ENCODE measurements around the gene SETD3.

Gene SETD3

GRCh38 chr14:99512110-99512449 is 31.4 kb upstream of the SETD3 start:
- no peak overlapping the region for H3K27ac Mint-ChIP-seq

GRCh38 chr14:99511421-99512109 is 30.9 kb upstream of the SETD3 start:
- H3K4me1 Mint-ChIP-seq (ENCODE audit: low read depth), result no peaks in the 10 kb centered on the region
- peaks cover 18% of the 10 kb centered on the region for H3K36me3 Mint-ChIP-seq (ENCODE audit: low read depth)
- H3K4me3 Mint-ChIP-seq, result no peak overlapping the region
- H3K27me3 Mint-ChIP-seq (ENCODE audit: low read depth), result no peaks in the 10 kb centered on the region
- H3K9me3 Mint-ChIP-seq, result no peaks in the 10 kb centered on the region
- H3K27ac Mint-ChIP-seq, result no peak overlapping the region

More at GRCh38 chr14:99512110-99512449, 31.4 kb upstream of the SETD3 start:
- Mint-ChIP-seq H3K36me3 (ENCODE audit: low read depth) (peaks cover 14% of the 10 kb centered on the region), H3K4me3 (no peak overlapping the region), H3K9me3 (no peaks in the 10 kb centered on the region), H3K4me1 (ENCODE audit: low read depth) (no peaks in the 10 kb centered on the region), H3K27me3 (ENCODE audit: low read depth) (no peaks in the 10 kb centered on the region)

GRCh38 chr14:99510556-99511139 is 30.0 kb upstream of the SETD3 start:
- H3K4me3 Mint-ChIP-seq, result no peak overlapping the region
- no peaks in the 10 kb centered on the region for H3K27me3 Mint-ChIP-seq (ENCODE audit: low read depth)
- no peak overlapping the region for H3K27ac Mint-ChIP-seq
- no peaks in the 10 kb centered on the region for H3K9me3 Mint-ChIP-seq
- no peaks in the 10 kb centered on the region for H3K4me1 Mint-ChIP-seq (ENCODE audit: low read depth)
- peaks cover 26% of the 10 kb centered on the region for H3K36me3 Mint-ChIP-seq (ENCODE audit: low read depth)

GRCh38 chr14:99509871-99510555 is 29.4 kb upstream of the SETD3 start:
- no peak overlapping the region for H3K27ac Mint-ChIP-seq
- no peak overlapping the region for H3K4me3 Mint-ChIP-seq
- H3K4me1 Mint-ChIP-seq (ENCODE audit: low read depth), result no peaks in the 10 kb centered on the region
- no peaks in the 10 kb centered on the region for H3K27me3 Mint-ChIP-seq (ENCODE audit: low read depth)
- H3K9me3 Mint-ChIP-seq, result no peaks in the 10 kb centered on the region
- H3K36me3 Mint-ChIP-seq (ENCODE audit: low read depth), result peaks cover 30% of the 10 kb centered on the region

GRCh38 chr14:99508896-99509629 is 28.4 kb upstream of the SETD3 start:
- peaks cover 37% of the 10 kb centered on the region for H3K36me3 Mint-ChIP-seq (ENCODE audit: low read depth)

GRCh38 chr14:99507860-99508640 is 27.4 kb upstream of the SETD3 start:
- peaks cover 43% of the 10 kb centered on the region for H3K36me3 Mint-ChIP-seq (ENCODE audit: low read depth)
- H3K27me3 Mint-ChIP-seq (ENCODE audit: low read depth), result no peaks in the 10 kb centered on the region
- no peak overlapping the region for H3K27ac Mint-ChIP-seq
- H3K9me3 Mint-ChIP-seq, result no peaks in the 10 kb centered on the region
- no peak overlapping the region for H3K4me3 Mint-ChIP-seq
- no peaks in the 10 kb centered on the region for H3K4me1 Mint-ChIP-seq (ENCODE audit: low read depth)

More at GRCh38 chr14:99508896-99509629, 28.4 kb upstream of the SETD3 start:
- Mint-ChIP-seq H3K27ac (no peak overlapping the region), H3K4me3 (no peak overlapping the region), H3K9me3 (no peaks in the 10 kb centered on the region), H3K27me3 (ENCODE audit: low read depth) (no peaks in the 10 kb centered on the region), H3K4me1 (ENCODE audit: low read depth) (no peaks in the 10 kb centered on the region)

GRCh38 chr14:99506276-99506675 is 25.6 kb upstream of the SETD3 start:
- H3K9me3 Mint-ChIP-seq, result no peaks in the 10 kb centered on the region
- H3K27ac Mint-ChIP-seq, result no peak overlapping the region
- no peaks in the 10 kb centered on the region for H3K27me3 Mint-ChIP-seq (ENCODE audit: low read depth)
- H3K4me1 Mint-ChIP-seq (ENCODE audit: low read depth), result no peaks in the 10 kb centered on the region
- H3K4me3 Mint-ChIP-seq, result no peak overlapping the region
- H3K36me3 Mint-ChIP-seq (ENCODE audit: low read depth), result peaks cover 55% of the 10 kb centered on the region

GRCh38 chr14:99505089-99505488 is 24.4 kb upstream of the SETD3 start:
- Mint-ChIP-seq H3K4me1 (ENCODE audit: low read depth) (no peaks in the 10 kb centered on the region), H3K27me3 (ENCODE audit: low read depth) (no peaks in the 10 kb centered on the region), H3K27ac (no peak overlapping the region), H3K36me3 (ENCODE audit: low read depth) (peaks cover 60% of the 10 kb centered on the region), H3K9me3 (no peaks in the 10 kb centered on the region), H3K4me3 (no peak overlapping the region)

GRCh38 chr14:99503848-99504453 is 23.3 kb upstream of the SETD3 start:
- Mint-ChIP-seq H3K36me3 (ENCODE audit: low read depth) (peaks cover 58% of the 10 kb centered on the region), H3K9me3 (no peaks in the 10 kb centered on the region), H3K27me3 (ENCODE audit: low read depth) (no peaks in the 10 kb centered on the region), H3K4me1 (ENCODE audit: low read depth) (no peaks in the 10 kb centered on the region), H3K27ac (no peak overlapping the region), H3K4me3 (no peak overlapping the region)

GRCh38 chr14:99502989-99503421 is 22.3 kb upstream of the SETD3 start:
- Mint-ChIP-seq H3K4me1 (ENCODE audit: low read depth) (no peaks in the 10 kb centered on the region), H3K36me3 (ENCODE audit: low read depth) (peaks cover 55% of the 10 kb centered on the region), H3K27ac (no peak overlapping the region), H3K9me3 (no peaks in the 10 kb centered on the region), H3K27me3 (ENCODE audit: low read depth) (no peaks in the 10 kb centered on the region), H3K4me3 (no peak overlapping the region)

GRCh38 chr14:99497894-99498293 is 17.2 kb upstream of the SETD3 start:
- H3K36me3 Mint-ChIP-seq (ENCODE audit: low read depth), result peaks cover 45% of the 10 kb centered on the region
- H3K4me1 Mint-ChIP-seq (ENCODE audit: low read depth), result peaks cover 4% of the 10 kb centered on the region
- no peak overlapping the region for H3K4me3 Mint-ChIP-seq
- H3K27ac Mint-ChIP-seq, result no peak overlapping the region
- H3K9me3 Mint-ChIP-seq, result no peaks in the 10 kb centered on the region
- H3K27me3 Mint-ChIP-seq (ENCODE audit: low read depth), result no peaks in the 10 kb centered on the region

GRCh38 chr14:99497341-99497740 is 16.7 kb upstream of the SETD3 start:
- H3K4me3 Mint-ChIP-seq, result no peak overlapping the region
- H3K27ac Mint-ChIP-seq, result no peak overlapping the region
- H3K9me3 Mint-ChIP-seq, result no peaks in the 10 kb centered on the region
- no peaks in the 10 kb centered on the region for H3K27me3 Mint-ChIP-seq (ENCODE audit: low read depth)
- peaks cover 4% of the 10 kb centered on the region for H3K4me1 Mint-ChIP-seq (ENCODE audit: low read depth)
- peaks cover 41% of the 10 kb centered on the region for H3K36me3 Mint-ChIP-seq (ENCODE audit: low read depth)

- H3K27ac Mint-ChIP-seq, result no peak overlapping the region
- no peak overlapping the region for H3K4me3 Mint-ChIP-seq
- peaks cover 30% of the 10 kb centered on the region for H3K4me1 Mint-ChIP-seq (ENCODE audit: low read depth)
- H3K27me3 Mint-ChIP-seq (ENCODE audit: low read depth), result no peaks in the 10 kb centered on the region
- no peaks in the 10 kb centered on the region for H3K9me3 Mint-ChIP-seq
- H3K36me3 Mint-ChIP-seq (ENCODE audit: low read depth), result no peaks in the 10 kb centered on the region
Observed at GRCh38 chr14:99484106-99484505, 3.4 kb upstream of the SETD3 start.

- H3K27me3 Mint-ChIP-seq (ENCODE audit: low read depth), result no peaks in the 10 kb centered on the region
- peaks cover 41% of the 10 kb centered on the region for H3K4me1 Mint-ChIP-seq (ENCODE audit: low read depth)
- H3K4me3 Mint-ChIP-seq, result peak overlapping the region; percentile 96
- H3K27ac Mint-ChIP-seq, result peak overlapping the region; percentile 99
- peaks cover 3% of the 10 kb centered on the region for H3K36me3 Mint-ChIP-seq (ENCODE audit: low read depth)
- H3K9me3 Mint-ChIP-seq, result no peaks in the 10 kb centered on the region
Observed at GRCh38 chr14:99481745-99482099, 1.1 kb upstream of the SETD3 start.
